Kidney tubule cell (primary cell): ENCODE measurements around the gene EIF3L.

ENCODE experiments used
- DNase-seq: peaks from one replicate; pipeline ENCODE4 v3.0.0-alpha.2; 2018; ENCODE audit warnings: low spot score

EIF3L gene

DNA sequence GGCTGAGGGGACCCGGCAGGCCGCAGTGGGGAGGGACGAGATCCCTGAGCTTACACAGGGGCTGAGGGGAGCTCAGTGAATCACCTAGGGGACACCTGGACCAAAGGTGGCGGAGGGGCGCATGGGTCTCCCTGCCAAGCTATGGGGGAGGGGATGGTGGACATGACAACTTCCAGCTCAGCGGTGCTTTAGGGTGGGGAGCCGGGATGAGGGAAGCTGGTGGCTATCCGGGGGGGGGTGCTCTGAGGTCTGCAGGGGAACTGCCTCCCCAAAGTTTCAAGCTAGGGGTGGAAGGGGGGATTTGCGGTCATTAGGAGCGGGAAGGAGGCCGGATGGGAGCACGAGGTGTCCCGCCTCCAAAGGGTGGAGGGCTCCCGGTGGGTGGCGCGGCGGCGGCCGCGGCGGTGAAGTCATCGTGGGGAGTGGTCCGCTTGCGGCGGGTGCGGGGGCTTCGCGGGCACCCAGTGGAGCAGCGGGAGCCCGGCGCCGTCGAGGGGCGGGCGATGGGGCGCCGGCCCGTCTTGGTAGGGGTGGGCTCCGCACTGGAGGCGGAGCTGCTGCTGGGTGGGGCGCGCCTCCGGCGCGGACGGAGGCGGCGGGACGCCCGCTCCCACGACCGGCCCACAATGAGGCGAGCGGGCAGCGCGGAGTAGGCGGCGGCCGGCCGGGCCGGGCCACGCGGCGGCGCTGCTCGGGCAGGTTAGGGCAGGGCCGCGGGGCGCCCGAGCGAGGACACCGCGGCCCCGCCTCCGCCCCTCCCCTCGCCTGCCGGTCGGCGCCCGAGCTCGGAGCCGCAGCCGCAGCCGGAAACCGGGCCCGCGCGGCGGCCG, 56.5 kb downstream of the EIF3L start, which contains the start of gene MICALL1:
Gene MICALL1 (plus strand): TSS at position 764 of the 830 bp plus-strand sequence. CDS start 126 bp downstream, outside the sequence.
- DNase-seq, result peak; percentile 87

DNA sequence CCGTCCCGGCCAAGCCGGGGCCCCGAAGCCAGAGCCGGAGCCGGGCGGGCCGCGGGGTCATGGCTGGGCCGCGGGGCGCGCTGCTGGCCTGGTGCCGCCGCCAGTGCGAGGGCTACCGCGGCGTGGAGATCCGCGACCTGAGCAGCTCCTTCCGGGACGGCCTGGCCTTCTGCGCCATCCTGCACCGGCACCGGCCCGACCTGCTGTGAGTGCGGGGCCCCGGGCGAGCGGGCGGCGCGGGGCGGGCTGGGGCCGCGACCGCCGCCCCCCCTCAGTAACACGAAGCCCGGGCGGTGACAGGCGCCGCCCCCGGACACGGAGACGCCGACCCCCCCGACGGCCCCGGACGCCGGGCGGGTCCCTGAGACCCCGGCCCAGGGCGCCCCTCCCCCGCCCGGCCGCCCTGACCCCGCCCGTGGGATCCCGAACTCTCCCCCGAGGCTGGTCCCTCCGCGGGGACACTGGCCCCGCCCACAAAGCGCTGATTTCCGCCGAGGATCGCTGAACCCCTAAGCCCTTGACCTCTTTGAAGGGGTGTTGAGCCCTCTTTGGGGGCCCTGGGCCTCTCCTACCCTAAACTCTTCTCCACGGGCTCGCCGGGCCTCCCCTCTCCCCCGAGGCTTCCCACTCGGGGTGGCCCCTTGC, 57.3 kb downstream of the EIF3L start:
- no peak for DNase-seq

DNA sequence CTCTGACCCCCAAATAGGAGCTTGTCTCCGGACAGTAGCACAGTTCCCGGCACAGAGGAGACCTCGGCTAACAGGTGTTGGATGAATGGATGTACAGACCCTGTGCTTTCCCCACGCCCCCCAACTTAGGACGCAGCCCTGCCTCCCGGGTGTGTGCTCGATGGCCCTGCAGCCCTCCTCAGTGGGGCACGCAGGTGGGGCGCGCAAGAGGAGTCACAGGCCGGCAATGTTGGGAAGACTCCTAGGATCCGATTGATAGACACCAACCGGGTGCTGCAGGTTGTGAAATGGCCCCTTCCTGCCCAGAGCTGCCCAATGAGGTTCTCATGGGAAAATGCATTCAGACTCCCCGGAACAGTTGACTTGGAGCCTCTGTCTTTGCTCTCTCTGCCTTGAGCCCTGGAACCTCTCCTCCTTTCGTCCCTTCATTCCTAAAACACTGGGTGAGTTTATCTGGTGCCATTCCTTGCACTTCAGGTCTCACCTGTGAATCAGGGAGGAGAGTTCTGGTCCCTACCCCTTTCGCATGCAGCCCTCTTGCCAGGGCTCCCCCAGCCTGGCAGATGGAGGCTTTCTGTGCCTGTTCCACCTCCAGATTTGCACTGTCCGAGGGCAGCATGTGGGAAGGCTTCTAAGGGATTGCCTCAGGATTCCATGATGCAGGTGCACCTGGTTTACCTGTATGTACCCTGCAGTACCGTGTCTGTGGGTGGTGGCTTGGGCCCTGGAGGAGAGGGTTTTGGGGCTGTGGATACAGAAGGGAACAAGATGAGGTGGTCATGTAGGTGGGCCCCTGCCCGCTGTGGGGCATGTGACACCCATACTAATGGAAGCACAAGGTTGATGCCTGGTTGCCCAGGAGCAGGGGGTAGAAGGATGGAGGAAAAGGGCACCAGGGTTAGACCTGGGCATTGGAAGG, 58.1 kb downstream of the EIF3L start:
- no peak for DNase-seq

DNA sequence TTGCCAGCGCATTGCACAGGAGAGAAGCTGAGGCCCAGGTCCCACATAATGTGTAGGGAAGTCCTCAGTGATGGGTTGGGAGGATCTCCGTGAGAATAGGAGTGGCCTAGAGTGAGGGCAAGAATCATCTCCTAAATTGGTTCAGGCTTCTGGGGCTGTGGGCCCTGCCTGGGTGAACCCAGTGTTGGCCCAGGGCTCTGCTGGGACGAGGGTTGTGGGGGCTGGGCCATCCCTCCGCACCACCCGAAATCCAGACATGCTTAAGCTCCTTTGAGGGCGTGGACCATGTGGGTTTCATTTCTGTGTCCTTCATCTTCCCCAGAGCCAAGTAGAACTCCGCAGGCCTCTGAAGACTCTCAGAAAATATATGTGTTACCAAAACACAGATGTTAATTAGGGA, 60.5 kb downstream of the EIF3L start:
- no peak for DNase-seq

DNA sequence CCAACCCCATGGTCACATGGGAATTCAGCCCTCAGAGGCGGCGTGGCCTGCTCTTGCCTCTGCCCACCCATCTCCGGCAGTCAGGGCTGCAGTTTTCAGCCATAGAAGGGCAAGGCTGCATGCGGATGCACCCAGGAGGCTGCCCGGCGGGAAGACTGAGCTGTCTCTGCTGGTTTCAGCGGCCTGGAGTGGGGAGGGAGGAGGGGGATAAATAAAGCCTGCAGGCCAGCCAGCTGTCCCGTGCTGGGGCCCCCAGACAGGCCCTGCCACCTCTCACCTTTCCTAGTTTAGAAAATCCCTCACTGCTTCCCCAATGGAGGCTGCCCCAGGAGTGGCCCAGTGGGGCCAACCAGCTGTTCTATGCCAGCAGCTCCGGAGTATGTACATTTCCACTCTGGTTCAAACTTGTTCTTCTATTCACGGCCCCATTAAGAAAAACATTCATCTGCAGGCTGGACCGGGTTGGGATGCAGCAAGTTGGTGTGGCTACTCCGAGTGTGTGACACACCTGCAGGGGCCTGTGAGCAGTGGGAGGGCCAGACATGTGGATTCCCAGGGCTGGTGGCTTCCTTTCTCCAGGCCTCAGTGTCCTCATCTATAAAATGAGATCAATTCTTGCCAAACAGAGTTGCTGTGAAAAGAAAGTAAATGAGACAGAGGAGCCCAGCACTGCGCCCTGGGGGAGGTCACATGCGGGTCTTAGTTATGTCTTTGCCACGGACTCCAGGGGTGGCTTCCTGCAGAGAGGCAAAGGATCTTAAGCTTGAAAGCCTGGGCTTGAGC, 61.9 kb downstream of the EIF3L start:
- no peak for DNase-seq

DNA sequence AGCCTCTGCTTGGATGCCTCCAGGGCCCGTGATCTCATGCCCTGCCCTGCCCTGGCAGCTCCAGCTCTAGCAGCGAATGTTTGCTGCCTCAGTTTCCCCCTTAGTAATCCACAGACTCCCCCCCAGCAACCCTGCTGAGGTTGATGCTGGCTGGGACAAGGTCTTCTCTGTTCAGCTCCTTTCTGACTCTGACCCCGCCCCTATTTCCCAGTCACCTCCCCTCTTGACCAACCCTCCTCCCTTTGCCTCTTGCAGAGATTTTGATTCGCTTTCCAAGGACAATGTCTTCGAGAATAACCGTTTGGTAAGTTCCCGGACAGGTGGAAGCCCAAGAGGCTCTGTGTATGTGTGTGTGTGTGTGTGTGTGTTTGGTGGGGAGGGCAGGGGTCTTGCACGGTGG, 62.5 kb downstream of the EIF3L start:
- DNase-seq, result no peak

DNA sequence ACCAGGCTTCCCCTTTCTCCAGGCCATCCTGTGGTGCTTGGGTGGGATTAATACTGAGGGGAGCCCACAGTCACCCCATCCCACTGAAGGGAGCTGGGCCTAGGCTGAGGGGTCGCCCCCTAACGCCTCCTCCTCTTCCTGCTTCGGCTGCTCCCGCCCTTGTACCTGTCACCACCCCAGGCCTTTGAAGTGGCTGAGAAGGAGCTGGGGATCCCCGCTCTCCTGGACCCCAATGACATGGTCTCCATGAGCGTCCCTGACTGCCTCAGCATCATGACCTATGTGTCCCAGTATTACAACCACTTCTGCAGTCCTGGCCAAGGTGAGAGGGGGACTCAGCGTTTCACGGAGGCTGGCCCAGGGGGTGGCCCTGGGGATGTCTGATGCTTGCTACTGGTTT, 63.0 kb downstream of the EIF3L start:
- no peak for DNase-seq

DNA sequence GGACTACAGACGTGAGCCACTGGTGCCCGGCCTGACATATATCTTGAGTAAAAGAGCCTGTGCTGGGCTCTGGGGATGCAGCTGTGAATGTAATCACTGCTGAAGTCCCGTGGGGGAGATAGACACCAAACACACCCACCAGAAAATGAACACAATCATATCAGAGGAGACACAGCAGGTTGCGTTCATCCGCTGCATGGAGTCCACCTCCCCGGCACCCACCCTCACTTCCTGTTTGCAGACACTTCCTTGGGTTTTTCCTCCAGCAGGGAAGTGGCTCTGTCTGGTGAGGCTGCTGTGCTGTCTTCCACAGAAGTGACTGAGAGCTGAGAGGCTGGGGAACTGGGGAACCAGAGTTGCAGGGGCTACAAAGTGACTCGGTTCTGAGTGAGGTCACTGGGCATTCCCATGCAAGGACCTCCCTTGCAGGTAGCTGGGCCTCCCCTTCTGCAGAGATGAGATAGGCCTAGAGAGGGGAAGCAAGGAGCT, 64.1 kb downstream of the EIF3L start:
- DNase-seq, result no peak

DNA sequence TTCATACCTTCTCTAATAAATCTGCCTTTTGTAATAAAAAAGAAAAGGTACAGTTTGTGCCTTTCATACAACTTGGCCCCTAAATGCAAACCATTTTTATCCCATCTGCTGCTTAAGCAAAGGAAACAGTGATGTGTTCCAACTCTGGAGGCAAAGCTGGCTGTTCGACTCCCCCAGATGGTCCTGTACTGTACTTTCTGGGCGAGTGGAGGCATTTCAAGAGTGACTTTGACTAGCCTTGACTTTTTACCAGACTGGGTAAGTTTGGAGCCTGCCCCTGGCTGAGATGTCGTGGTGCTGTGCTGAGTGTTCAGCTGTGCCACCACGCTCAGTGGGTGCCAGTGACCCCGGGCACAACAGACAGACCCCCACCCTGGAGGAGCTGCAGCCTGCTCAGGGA, 67.1 kb downstream of the EIF3L start:
- DNase-seq, result no peak

DNA sequence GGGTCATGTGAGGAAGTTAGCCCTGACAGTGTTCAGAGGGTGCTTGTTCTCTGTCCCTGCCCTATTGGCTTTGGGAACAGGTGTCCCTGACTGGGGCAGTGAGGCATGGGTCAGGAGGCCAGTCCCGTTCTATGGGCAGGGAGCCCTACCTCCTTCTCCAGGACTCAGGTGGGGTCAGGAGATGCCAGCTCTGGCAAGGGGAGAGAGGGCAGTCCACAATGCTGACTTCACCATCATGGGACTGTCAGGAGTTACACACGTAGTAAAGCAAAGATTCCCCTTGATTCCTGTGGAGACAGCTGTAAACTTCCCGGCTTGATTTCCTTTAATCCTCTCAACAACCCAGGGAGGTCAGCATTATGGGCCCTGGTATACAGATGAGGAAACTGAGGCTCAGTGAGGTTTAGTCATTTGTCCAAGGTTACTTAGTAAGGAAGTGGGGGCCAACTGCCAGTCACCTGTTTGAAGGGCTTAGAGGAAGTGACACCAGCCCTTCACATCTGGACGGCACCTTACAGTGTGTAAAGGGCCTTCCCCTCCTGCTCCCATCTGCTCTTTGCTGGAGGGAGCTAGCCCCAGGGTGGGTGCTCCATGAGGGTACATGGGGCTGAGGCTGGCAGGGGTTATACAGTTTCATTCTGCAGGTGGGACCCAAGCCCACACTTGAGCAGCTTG, 68.8 kb downstream of the EIF3L start:
- DNase-seq, result no peak

DNA sequence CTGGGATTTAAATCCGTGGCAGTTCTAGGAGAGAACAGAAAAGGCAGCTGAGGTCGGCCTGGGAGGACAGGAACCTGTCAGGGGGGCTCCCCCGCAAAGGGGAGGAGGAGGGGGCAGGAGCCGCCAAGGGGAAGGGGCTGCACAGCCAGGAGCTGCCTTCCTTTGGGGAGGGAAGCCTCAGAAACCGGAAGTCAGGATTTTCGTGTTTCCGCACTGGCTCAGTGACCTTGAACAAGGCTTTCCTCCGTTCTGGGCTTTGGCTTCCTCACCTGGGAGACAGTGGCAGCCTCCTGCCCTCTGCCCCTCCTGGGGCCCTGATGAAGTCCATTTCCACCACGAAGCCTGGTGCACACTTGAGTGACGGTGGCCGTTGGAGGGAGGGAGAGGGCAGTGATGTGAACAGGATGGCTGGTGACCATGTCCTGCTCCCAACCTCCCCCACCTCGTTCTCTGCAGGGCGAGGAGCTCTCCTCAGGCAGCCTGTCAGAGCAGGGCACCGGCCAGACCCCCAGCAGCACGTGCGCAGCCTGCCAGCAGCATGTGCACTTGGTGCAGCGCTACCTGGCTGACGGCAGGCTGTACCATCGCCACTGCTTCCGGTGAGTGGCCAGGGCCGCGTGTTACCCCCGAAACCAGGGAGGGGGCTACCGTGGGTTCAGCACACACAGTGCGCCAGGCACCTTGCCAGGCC, 69.5 kb downstream of the EIF3L start:
- no peak for DNase-seq

DNA sequence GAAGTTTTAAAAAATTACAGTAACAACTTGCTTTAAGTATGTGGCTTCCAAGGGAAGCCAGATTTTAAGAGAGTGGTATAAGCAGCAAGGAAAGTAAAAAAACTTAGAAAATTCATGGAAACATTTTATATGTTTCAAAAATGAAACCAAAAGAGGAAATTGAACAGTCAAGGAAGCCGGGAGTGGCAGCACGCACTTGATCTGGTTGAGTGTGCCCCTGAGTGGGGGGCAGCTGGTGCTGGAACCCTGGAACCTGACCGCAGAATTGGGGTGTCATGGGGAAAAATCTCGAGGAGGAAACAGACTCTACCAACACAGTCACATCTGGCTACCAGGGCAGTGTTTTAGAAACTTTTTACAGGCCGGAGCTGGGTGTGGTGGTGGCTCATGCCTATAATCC, 70.9 kb downstream of the EIF3L start:
- DNase-seq, result no peak

DNA sequence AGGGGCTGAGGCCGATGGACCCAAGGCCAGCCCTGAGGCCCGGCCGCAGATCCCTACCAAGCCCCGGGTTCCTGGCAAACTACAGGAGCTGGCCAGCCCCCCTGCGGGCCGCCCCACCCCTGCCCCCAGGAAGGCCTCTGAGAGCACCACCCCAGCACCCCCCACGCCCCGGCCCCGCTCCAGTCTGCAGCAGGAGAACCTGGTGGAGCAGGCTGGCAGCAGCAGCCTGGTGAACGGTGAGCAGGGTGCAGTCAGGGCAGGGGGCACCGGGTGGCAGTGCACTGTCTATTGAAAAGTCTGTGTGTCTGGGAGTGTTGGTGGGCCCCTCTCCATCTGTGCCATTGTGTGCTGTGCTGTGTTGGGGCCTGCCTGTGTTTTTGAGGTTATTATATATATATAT, 73.0 kb downstream of the EIF3L start:
- no peak for DNase-seq

DNA sequence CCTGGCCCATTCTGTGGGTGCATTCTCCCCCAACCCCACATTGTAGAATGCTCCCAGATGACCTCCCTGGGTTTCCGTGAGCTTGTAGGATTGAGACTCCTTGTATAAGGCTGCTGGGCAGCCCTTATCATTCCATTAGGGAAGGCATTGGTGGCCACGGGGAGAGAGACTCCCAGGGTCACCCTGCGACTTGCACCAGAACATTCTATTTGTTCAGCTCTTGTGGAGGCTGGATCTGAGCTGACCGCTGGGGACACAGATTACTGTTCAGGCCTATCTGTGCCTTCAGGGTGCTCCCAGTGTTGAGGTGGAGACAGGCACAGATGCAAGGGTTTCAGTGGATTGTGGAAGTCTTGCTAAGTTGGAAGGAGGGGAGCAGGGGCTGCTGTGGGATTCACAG, 74.7 kb downstream of the EIF3L start:
- DNase-seq, result no peak

DNA sequence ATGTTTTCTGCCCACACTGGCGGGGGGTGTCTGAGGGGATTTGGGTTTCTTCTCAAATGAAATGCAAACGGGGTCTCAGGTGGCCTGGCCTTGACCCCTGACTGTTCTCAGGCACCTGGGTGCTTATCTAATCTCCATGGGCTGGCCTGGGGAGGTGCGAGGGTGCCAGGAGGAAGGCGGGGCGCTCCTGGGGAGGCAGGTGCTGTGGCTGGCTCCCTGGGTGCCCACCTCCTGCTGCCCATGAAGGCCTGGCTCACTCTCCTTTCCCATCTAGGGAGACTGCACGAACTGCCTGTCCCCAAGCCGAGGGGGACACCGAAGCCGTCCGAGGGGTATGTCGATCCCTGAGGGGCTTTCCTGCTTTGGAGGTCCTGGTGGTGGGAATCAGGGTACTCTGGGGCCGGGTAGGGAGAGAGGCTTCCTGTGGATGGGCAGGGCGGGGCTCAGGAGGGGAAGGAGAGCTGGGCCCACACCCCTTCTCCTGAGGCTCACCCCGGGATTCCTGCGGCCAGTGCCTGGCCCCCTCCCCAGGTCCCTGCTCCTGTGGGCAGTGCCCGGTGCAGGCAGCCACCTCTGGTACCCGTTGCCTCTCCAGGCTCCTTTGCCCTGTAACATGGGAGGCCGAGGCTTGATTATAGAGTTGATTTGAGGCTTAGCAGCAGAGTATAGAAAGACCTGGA, 75.3 kb downstream of the EIF3L start:
- DNase-seq, result no peak

DNA sequence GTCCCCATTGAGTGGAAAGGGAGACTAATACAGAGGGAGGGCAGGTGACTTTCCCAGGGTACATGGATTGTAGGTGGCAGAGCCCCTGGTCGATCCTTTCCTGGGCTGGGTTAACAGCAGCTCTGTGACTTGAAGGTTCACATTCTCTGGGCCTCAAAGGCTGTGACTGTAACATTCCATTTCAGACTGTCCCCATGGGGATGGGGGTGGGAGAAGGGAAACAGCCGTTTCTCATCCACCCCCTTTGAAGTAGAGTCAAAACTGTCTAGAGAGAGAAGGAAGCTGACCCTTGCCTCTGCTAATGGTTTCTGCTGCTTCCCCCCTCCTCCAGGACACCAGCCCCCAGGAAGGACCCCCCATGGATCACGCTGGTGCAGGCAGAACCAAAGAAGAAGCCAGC, 76.1 kb downstream of the EIF3L start:
- DNase-seq, result no peak

DNA sequence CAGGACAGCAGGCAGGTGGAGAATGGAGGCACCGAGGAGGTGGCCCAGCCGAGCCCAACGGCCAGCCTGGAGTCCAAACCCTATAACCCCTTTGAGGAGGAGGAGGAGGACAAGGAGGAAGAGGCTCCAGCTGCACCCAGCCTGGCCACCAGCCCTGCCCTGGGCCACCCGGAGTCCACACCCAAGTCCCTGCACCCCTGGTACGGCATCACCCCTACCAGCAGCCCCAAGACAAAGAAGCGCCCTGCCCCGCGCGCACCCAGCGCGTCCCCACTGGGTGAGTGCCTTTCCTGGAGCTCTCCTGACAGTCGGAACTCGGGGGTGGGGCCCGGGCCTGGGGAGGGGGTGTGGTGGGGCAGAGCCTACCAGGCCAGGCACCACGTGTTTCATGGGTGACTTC, 76.5 kb downstream of the EIF3L start:
- no peak for DNase-seq

DNA sequence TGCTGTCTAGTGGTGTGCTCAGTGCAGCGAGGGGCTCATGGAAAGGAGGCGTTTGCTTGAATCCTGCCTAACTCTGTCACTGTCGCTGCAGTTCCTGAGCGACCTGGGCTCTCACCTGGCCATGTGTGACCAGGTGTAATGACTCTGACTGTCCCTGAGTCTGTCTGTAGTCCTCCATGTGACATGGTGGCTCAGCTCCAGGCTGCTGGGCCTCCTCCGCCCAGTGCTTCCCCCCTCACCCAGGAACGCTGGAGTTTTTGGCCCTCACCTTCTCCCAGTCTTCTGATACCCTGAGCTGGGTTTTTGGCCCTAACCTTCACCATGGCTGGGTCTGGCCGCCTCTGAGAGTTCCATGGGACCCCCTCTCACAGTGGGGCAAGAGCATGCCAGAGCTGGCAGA, 77.1 kb downstream of the EIF3L start:
- no peak for DNase-seq

DNA sequence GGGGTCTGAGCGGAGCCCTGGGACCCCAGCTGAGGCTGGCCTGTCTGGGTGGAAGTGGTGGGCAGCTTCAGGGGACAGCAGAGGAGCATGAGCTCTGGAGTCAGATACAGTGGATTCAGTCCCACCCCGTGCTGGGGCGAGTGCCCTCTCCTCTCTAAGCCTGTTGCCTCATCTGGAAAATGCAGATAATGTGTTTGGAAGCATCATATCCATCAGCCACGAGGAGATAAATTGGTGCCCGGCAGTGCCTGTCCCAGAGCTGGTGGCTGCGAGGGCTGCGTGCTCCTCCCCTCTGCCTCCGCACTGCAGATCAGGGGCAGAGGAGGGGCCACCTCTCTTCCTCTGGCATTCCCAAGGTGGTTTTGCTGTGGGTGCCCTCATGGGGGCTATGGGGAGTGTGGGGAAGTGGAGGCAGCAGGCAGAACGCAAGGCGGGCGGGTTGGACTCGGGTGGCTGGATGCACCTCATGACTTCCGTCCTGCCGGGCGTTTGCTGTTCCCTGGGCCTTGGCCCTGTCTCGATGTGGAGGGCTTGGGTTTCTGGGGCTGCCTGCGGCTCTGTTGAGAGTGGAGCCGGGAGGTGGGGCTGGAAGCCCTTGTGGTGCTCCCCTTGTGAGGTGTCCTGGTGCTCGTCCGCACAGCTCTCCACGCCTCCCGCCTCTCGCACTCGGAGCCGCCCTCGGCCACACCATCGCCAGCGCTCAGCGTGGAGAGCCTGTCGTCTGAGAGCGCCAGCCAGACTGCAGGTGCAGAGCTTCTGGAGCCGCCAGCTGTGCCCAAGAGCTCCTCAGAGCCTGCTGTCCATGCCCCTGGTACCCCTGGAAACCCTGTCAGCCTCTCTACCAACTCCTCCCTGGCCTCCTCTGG, 77.8 kb downstream of the EIF3L start:
- no peak for DNase-seq
